Tibial artery (tissue), 4 donors: ENCODE measurements around the gene PARD3B.

Source experiments
- DNase-seq, 2 donors: peaks; one replicate each; pipeline ENCODE4 v3.0.0-alpha.2; 2019
- H3K27ac ChIP-seq, 2 donors: fragments of 200-600 bp; sonication (generic) in 1 of 2; 1 replicate in 1 of 2; 2 replicates in 1 of 2; pipeline ENCODE4 v1.5.1; 2018 to 2019; ENCODE audit warnings: mild to moderate bottlenecking in 1 of 2
- H3K27me3 ChIP-seq, 2 donors: fragments of 200-600 bp; sonication (generic) in 1 of 2; one replicate each; pipeline versions ENCODE4 v1.5.1 to v1.6.0; 2016 to 2019
- H3K36me3 ChIP-seq, 3 donors: fragments of 200-600 bp; sonication (generic) in 2 of 3; one replicate each; pipeline ENCODE4 v1.5.1; 2016 to 2019; ENCODE audit warnings: mild to moderate bottlenecking in 2 of 3
- H3K4me1 ChIP-seq, 4 donors: fragments of 200-600 bp; sonication (generic) in 2 of 4; 1 replicate in 3 of 4; 2 replicates in 1 of 4; pipeline ENCODE4 v1.5.1; 2016 to 2019
- H3K4me3 ChIP-seq, 2 donors: fragments of 200-600 bp; sonication (generic) in 1 of 2; 1 replicate in 1 of 2; 2 replicates in 1 of 2; pipeline ENCODE4 v1.5.1; 2018 to 2019; ENCODE audit warnings: mild to moderate bottlenecking in 2 of 2
- H3K9me3 ChIP-seq, 3 donors: fragments of 200-600 bp; sonication (generic) in 1 of 3; one replicate each; pipeline ENCODE4 v1.5.1; 2016 to 2019
- CTCF ChIP-seq, 2 experiments: fragments of 200-600 bp in 1 of 2; fragments of 450-650 bp in 1 of 2; IDR thresholded peaks; one replicate each; pipeline ENCODE4 v1.5.1; 2017 to 2019; ENCODE audit warnings: antibody characterized with exemption in 2 of 2, mild to moderate bottlenecking in 1 of 2, moderate library complexity in 1 of 2
- intact Hi-C: fragments of 100-400 bp; cut with DNase I; formaldehyde crosslinking; loops from one replicate; pipeline ENCODE4 v1.15.0; 2023; ENCODE audit warnings: low total_unique reads

PARD3B gene

DNA sequence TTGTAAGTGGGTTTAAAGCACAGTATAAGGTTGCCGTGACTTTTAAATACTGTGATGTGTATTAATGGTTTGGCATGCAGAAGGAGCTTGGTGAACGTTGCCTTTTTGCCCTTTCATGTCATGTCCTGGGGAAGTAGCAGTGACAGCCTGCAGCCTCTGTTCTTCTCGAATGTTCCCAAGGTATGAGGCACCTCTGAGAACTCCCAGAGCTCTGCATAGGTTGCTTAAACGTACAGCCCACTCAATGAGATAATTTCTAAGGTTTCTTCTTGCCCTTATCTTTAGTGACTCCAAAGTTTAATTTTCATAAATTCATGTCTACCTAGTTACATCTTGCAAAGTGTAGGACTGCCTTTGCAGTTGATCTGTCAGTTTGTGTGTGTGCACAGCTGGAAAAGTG is 36.7 kb downstream of the PARD3B start:
- no peak for TF ChIP-seq CTCF (IDR thresholded peaks at IDR 0.05)
- H3K36me3 ChIP-seq: no peaks in the 10 kb centered on the region
- H3K27ac ChIP-seq: no peak overlapping the region
- no peaks in the 10 kb centered on the region for H3K27me3 ChIP-seq
- no peak for DNase-seq
- no peaks in the 10 kb centered on the region for H3K4me1 ChIP-seq
- intact Hi-C loops: no loop called here
- no peaks in the 10 kb centered on the region for H3K9me3 ChIP-seq
- H3K4me3 ChIP-seq: no peak overlapping the region

GRCh38 chr2:204583773-204584172 is 38.5 kb downstream of the PARD3B start:
- Histone ChIP-seq H3K36me3 (no peaks in the 10 kb centered on the region), H3K4me3 (no peak overlapping the region), H3K27ac (no peak overlapping the region), H3K4me1 (no peaks in the 10 kb centered on the region), H3K9me3 (no peaks in the 10 kb centered on the region), H3K27me3 (no peaks in the 10 kb centered on the region)
- intact Hi-C loops: no loop called here
- no peak for TF ChIP-seq CTCF (IDR thresholded peaks at IDR 0.05)
- DNase-seq: no peak

- no peaks in the 10 kb centered on the region for H3K27me3 ChIP-seq
- peaks cover 0 to 7% (median 0%) of the 10 kb centered on the region in 3 donors for H3K9me3 ChIP-seq
- DNase-seq: no peak
- no peaks in the 10 kb centered on the region for H3K4me1 ChIP-seq
- H3K27ac ChIP-seq: no peak overlapping the region
- peaks cover 0 to 8% (median 0%) of the 10 kb centered on the region in 3 donors for H3K36me3 ChIP-seq
- no peak overlapping the region for H3K4me3 ChIP-seq
- no peak for TF ChIP-seq CTCF (IDR thresholded peaks at IDR 0.05)
- intact Hi-C loops: no loop called here
Measured at GRCh38 chr2:204585930-204586329, 40.7 kb downstream of the PARD3B start.

DNA sequence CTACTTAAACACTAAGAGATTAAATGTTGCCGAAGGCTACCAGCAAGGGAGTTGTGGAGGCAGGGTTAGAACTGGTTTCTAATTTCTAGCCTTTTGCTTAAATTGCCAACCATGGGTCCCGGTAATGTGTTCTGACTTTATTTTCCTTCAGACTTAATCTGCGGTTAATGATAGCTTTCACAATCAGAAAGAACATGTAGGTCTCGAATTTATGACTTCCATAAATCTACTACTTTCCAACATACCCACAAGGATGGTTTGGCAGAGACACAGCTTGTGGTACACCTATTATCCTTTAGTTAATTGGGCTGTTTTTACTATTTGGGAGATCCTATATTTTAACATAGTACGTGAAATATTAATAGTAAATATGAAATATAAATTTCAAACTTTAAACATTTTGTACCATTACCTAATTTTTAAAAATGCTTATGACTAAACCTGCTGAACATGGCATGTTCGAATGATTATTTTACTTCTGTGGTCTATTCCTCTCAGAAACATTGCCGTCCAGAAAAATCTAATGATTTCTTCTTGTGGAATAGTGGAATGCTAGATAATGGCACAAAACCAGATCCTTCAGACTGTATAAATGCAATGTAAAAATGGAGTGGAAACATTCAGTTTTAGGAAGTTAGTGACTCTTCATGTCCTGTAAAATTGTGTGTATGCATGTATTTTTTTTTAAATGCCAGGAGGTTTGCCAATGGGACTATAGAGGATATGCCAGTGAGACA is 41.3 kb downstream of the PARD3B start:
- Histone ChIP-seq H3K9me3 (peaks cover 0 to 7% (median 0%) of the 10 kb centered on the region in 3 donors), H3K27ac (no peak overlapping the region), H3K4me3 (no peak overlapping the region), H3K36me3 (peaks cover 0 to 8% (median 0%) of the 10 kb centered on the region in 3 donors), H3K27me3 (no peaks in the 10 kb centered on the region), H3K4me1 (no peaks in the 10 kb centered on the region)
- intact Hi-C loops: no loop called here
- no peak for DNase-seq
- TF ChIP-seq CTCF (IDR thresholded peaks at IDR 0.05): no peak

DNA sequence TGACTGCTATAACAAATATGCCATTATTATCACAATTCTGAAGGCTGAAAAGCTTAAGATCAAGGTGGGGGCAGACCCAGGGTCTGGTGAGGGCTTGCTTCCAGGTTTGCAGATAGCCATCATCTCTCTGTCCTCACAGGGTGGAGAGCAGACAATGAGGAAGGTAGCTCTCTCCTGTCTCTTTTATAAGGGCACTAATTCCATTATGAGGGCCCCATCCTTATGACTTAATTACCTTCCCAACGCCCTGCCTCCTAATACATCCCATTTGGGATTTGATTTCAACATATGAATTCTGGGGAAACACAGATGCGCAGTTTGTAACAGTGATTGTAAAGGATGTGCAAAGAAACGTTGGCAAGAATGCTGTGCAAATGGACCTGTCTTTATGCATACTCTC is 44.8 kb downstream of the PARD3B start:
- Histone ChIP-seq H3K27ac (no peak overlapping the region), H3K9me3 (peaks cover 0 to 7% (median 0%) of the 10 kb centered on the region in 3 donors), H3K36me3 (peaks cover 0 to 8% (median 0%) of the 10 kb centered on the region in 3 donors), H3K4me1 (no peaks in the 10 kb centered on the region), H3K4me3 (no peak overlapping the region), H3K27me3 (no peaks in the 10 kb centered on the region)
- intact Hi-C loops: no loop called here
- no peak for TF ChIP-seq CTCF (IDR thresholded peaks at IDR 0.05)
- DNase-seq: no peak
